Measurements from ENCODE around the gene MAD2L1BP.
"Not testable (repeated sequence)": the region's sequence is repeated elsewhere in the genome, so short reads cannot be mapped to it uniquely, and the experiment has no call there.

The MAD2L1BP gene, protein sequence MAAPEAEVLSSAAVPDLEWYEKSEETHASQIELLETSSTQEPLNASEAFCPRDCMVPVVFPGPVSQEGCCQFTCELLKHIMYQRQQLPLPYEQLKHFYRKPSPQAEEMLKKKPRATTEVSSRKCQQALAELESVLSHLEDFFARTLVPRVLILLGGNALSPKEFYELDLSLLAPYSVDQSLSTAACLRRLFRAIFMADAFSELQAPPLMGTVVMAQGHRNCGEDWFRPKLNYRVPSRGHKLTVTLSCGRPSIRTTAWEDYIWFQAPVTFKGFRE
- 9.2 to 14.0 (median 12.4) reads per million in 3 donors for total RNA-seq

DNA sequence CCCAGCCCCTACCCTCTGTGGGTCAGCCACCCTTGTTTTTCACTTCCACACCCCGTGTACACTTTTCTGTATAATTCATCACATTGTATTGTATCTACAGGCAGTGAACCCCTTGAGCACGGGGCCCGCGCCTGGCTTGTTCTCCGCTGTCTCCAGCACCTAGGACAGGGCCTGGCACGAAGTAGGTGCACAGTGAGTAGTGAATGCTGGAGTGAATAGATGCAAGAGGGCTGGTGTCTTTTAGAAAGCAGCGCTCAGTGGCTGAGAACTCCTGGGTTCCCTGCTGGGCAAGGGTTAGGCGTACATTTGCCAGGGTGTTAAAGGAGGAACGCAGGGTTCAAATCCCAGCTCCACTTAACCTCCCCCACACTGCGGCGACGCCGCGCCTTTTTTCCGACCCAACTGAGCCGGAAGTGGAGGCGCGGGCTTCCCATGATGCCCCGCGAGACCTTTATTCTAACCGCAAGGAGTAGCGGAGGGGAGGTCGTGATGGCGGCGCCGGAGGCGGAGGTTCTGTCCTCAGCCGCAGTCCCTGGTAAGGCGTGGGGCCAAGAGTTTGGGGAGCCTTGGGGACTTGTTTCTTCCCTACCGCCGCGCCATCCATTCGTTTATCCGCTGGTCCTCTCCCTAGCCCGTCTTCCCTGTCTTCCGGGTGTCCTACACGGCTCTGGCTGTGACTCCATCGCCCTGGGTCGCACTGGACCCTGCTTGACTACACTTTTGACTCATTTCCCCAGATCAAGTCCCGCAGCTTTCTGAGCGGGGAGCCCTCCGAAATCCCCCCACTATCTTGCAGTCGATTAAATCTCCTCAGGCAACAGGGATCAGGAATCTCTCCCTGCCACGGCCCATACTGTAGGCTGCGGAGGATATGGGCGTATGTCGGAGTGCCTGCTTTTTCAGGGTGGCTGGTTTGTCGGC lies at the start of gene MAD2L1BP:
MAD2L1BP (plus strand) TSS at position 454 of the 921 bp plus-strand sequence; CDS start at position 490, 36 bp downstream.
- peak; percentile 72 to 79 (median 75) for DNase-seq

DNA sequence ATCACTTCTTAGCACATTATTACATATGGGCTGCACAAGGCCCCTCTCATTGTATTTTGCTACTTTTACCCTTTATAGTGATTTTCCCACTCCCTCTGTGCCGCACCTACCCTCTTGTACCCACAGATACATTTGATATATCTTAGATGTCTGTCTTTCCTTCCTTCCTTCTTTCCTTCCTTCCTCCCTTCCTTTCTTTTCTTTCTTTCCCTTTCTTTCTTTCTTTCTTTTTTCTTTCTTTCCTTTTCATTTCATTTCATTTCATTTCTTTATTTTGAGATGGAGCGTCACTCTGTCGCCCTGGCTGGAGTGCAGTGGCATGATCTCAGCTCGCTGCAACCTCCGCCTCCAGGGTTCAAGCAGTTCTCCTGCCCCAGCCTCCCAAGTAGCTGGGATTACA lies 47.4 kb upstream of the MAD2L1BP start:
- Histone ChIP-seq H3K4me3 (ENCODE audit: insufficient read depth, low read depth, low read length, poor library complexity, severe bottlenecking) (no peak overlapping the region), H3K9me3 (ENCODE audit: control insufficient read depth, low read length) (no peaks in the 10 kb centered on the region), H3K4me1 (ENCODE audit: control insufficient read depth, insufficient read depth, low read length, poor library complexity, severe bottlenecking) (peaks cover 17% of the 10 kb centered on the region), H3K27ac (ENCODE audit: insufficient read depth, low read length, poor library complexity, severe bottlenecking) (no peak overlapping the region), H3K36me3 (ENCODE audit: control insufficient read depth, insufficient read depth, low read length) (peaks cover 27% of the 10 kb centered on the region), H3K27me3 (replicated peaks; ENCODE audit: control insufficient read depth, insufficient read depth, low read length, poor library complexity, severe bottlenecking) (no peaks in the 10 kb centered on the region)
- DNase-seq, result no peak

More for the DNA sequence above, at the start of gene MAD2L1BP:
- Histone ChIP-seq H3K4me3 (ENCODE audit: insufficient read depth, low read depth, low read length, poor library complexity, severe bottlenecking) (peak within 1 kb of the TSS; percentile 85), H3K27me3 (replicated peaks; ENCODE audit: control insufficient read depth, insufficient read depth, low read length, poor library complexity, severe bottlenecking) (no peaks in the 10 kb centered on the region), H3K36me3 (ENCODE audit: control insufficient read depth, insufficient read depth, low read length) (peaks cover 7% of the 10 kb centered on the region), H3K9me3 (ENCODE audit: control insufficient read depth, low read length) (no peaks in the 10 kb centered on the region), H3K4me1 (ENCODE audit: control insufficient read depth, insufficient read depth, low read length, poor library complexity, severe bottlenecking) (peaks cover 25% of the 10 kb centered on the region), H3K27ac (ENCODE audit: insufficient read depth, low read length, poor library complexity, severe bottlenecking) (peak within 1 kb of the TSS; percentile 75)

DNA sequence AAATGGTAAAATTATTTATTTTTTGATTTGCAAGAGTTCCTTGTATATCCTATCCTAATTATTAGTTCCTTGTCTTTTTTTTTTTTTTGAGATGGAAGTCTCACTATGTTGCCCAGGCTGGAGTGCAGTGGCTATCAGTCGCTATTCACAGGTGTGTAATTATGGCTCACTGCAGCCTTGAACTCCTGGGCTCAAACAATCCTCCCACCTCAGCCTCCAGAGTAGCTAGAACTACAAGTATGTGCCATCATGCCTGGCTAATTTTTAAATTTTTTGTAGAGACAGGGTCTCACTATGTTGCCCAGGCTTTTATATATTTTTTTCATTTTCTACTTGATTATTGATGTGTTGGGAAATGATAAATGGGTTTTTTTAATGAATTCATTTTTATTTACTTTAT lies 46.1 kb upstream of the MAD2L1BP start:
- H3K4me3 ChIP-seq (ENCODE audit: insufficient read depth, low read depth, low read length, poor library complexity, severe bottlenecking), result not testable (repeated sequence)

DNA sequence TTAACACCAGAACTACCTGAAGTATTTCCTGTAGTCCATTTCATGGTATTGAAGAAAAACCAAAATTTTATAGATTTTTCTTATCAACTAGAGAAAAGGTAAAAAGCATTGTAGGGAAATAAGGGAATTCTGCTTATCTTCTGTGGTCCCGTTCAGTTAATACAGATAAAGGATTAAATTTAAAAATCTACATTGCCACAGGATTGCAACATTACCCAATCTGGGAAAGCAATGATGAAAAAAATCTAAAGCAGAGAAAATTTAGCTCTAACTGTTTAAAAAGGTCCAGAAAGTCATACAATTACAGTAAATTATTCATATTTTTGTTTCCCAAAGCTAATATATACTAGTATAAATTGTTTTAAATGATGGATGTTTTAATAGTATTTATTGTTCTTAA lies 41.7 kb upstream of the MAD2L1BP start:
- H3K36me3 ChIP-seq (ENCODE audit: control insufficient read depth, insufficient read depth, low read length), result peaks cover 16% of the 10 kb centered on the region
- H3K27ac ChIP-seq (ENCODE audit: insufficient read depth, low read length, poor library complexity, severe bottlenecking), result no peak overlapping the region
- no peaks in the 10 kb centered on the region for H3K27me3 ChIP-seq (replicated peaks; ENCODE audit: control insufficient read depth, insufficient read depth, low read length, poor library complexity, severe bottlenecking)
- no peaks in the 10 kb centered on the region for H3K4me1 ChIP-seq (ENCODE audit: control insufficient read depth, insufficient read depth, low read length, poor library complexity, severe bottlenecking)
- DNase-seq, result no peak
- no peak overlapping the region for H3K4me3 ChIP-seq (ENCODE audit: insufficient read depth, low read depth, low read length, poor library complexity, severe bottlenecking)
- H3K9me3 ChIP-seq (ENCODE audit: control insufficient read depth, low read length), result no peaks in the 10 kb centered on the region

More for the DNA sequence above, 46.1 kb upstream of the MAD2L1BP start:
- H3K36me3 ChIP-seq (ENCODE audit: control insufficient read depth, insufficient read depth, low read length), result peaks cover 23% of the 10 kb centered on the region
- H3K4me1 ChIP-seq (ENCODE audit: control insufficient read depth, insufficient read depth, low read length, poor library complexity, severe bottlenecking); DNase-seq; H3K27me3 ChIP-seq (replicated peaks; ENCODE audit: control insufficient read depth, insufficient read depth, low read length, poor library complexity, severe bottlenecking); H3K27ac ChIP-seq (ENCODE audit: insufficient read depth, low read length, poor library complexity, severe bottlenecking); H3K9me3 ChIP-seq (ENCODE audit: control insufficient read depth, low read length): not testable (repeated sequence)

DNA sequence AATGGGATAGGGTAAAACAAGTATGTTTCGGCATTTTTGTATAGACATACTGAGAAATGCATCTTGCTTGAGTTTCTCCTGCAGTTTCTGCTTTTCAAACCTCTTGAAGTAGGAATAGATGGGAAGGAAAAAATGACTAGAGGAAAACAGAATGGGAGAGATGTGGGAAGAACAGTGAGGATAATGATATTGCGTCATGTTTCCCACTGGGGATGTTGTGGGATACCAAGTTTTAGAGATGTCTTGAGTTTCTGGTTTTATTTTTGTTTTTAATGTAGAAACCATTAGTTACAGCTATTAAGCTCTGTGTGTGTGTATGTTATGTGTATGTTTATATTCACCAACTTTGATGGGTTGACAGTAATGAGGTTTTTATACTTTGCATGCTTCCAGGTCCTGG lies 35.0 kb upstream of the MAD2L1BP start:
- Histone ChIP-seq H3K36me3 (ENCODE audit: control insufficient read depth, insufficient read depth, low read length) (peaks cover 34% of the 10 kb centered on the region), H3K4me3 (ENCODE audit: insufficient read depth, low read depth, low read length, poor library complexity, severe bottlenecking) (no peak overlapping the region), H3K27ac (ENCODE audit: insufficient read depth, low read length, poor library complexity, severe bottlenecking) (no peak overlapping the region), H3K9me3 (ENCODE audit: control insufficient read depth, low read length) (no peaks in the 10 kb centered on the region), H3K4me1 (ENCODE audit: control insufficient read depth, insufficient read depth, low read length, poor library complexity, severe bottlenecking) (no peaks in the 10 kb centered on the region), H3K27me3 (replicated peaks; ENCODE audit: control insufficient read depth, insufficient read depth, low read length, poor library complexity, severe bottlenecking) (no peaks in the 10 kb centered on the region)
- no peak for DNase-seq

DNA sequence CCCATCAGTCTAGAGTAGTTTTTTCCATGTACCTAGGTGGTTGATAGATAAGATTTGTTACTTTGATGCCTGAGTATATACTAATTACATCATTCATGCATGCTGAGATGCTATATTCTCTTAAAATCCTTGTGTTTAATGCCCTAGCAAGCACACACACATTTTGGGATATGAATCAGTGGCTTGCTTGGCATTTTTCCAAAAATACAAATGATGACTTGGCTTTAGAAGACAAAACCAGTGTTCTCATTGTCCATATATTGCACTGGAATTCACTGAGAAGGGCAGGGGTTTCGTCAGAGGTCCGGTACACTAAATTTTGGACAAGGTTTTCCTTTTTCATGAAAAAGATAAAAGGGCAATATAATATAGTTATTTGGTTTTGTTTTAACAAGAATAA lies 31.5 kb upstream of the MAD2L1BP start:
- Histone ChIP-seq H3K4me1 (ENCODE audit: control insufficient read depth, insufficient read depth, low read length, poor library complexity, severe bottlenecking) (no peaks in the 10 kb centered on the region), H3K36me3 (ENCODE audit: control insufficient read depth, insufficient read depth, low read length) (peaks cover 25% of the 10 kb centered on the region), H3K9me3 (ENCODE audit: control insufficient read depth, low read length) (no peaks in the 10 kb centered on the region), H3K4me3 (ENCODE audit: insufficient read depth, low read depth, low read length, poor library complexity, severe bottlenecking) (no peak overlapping the region), H3K27ac (ENCODE audit: insufficient read depth, low read length, poor library complexity, severe bottlenecking) (no peak overlapping the region), H3K27me3 (replicated peaks; ENCODE audit: control insufficient read depth, insufficient read depth, low read length, poor library complexity, severe bottlenecking) (no peaks in the 10 kb centered on the region)
- no peak for DNase-seq

DNA sequence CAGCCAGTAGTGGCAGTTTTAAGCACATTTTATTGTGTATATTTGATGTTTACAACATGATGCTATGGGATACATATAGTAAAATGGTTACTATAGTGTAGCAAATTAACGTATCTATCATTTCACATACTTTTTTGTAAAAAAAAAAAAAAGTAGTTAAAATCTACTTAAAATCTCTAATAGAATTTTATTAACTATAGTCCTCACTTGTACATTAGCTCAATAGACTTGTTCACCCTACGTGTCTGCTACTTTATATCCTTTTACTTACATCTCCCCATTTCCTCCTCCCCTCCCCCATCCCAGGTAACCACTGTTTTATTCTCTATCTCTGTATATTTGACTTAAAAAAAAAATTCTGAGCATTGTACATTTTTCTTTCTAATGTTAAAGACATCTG lies 29.6 kb upstream of the MAD2L1BP start:
- Histone ChIP-seq H3K27me3 (replicated peaks; ENCODE audit: control insufficient read depth, insufficient read depth, low read length, poor library complexity, severe bottlenecking) (no peaks in the 10 kb centered on the region), H3K4me1 (ENCODE audit: control insufficient read depth, insufficient read depth, low read length, poor library complexity, severe bottlenecking) (no peaks in the 10 kb centered on the region), H3K9me3 (ENCODE audit: control insufficient read depth, low read length) (no peaks in the 10 kb centered on the region), H3K27ac (ENCODE audit: insufficient read depth, low read length, poor library complexity, severe bottlenecking) (no peak overlapping the region), H3K4me3 (ENCODE audit: insufficient read depth, low read depth, low read length, poor library complexity, severe bottlenecking) (no peak overlapping the region), H3K36me3 (ENCODE audit: control insufficient read depth, insufficient read depth, low read length) (peaks cover 33% of the 10 kb centered on the region)
- no peak for DNase-seq

DNA sequence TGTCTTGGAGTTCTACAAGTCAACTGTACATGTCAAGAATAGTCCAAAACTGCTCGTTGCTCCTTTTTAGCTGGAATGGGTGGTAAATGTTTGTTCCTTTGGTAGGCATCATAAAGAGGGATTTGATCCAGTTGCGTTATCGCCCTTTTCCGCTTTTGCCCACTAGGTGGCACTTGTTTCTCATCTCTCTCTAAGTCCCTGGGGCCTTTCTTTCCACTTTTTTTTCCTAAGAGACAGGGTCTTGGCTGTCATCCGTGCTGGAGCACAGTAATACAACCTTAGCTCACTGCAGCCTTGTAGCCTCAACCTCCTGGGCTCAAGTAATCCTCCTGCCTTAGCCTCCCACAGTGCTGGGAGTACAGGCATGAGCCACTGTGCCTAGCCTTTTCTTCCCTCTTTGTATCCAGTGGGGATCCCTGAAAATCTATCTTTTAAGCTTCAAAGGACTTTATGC lies 27.3 kb upstream of the MAD2L1BP start:
- H3K36me3 ChIP-seq (ENCODE audit: control insufficient read depth, insufficient read depth, low read length), result peaks cover 31% of the 10 kb centered on the region
- H3K4me1 ChIP-seq (ENCODE audit: control insufficient read depth, insufficient read depth, low read length, poor library complexity, severe bottlenecking), result no peaks in the 10 kb centered on the region
- H3K27ac ChIP-seq (ENCODE audit: insufficient read depth, low read length, poor library complexity, severe bottlenecking), result no peak overlapping the region
- DNase-seq, result peak in 2 of 3 donors; percentile 8 to 36
- H3K4me3 ChIP-seq (ENCODE audit: insufficient read depth, low read depth, low read length, poor library complexity, severe bottlenecking), result no peak overlapping the region
- no peaks in the 10 kb centered on the region for H3K9me3 ChIP-seq (ENCODE audit: control insufficient read depth, low read length)
- no peaks in the 10 kb centered on the region for H3K27me3 ChIP-seq (replicated peaks; ENCODE audit: control insufficient read depth, insufficient read depth, low read length, poor library complexity, severe bottlenecking)

DNA sequence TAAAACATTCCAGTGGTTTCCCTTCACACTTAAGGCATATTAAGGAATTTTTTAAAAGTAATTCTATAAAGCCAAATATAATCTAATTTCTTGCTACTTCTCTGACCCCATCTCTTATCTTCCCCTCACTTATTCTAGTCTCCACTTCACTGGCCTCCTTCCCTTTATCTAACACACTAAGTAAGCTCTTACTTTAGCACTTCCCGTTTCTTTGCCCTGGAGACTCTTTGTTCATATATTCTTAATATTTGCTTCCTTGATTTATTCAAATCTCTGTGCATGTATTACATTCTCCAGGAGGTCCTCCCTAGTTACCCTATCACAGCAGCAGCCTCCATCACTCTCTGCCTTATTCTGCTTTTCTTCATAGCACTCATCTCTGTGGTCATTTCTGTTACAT lies 26.8 kb upstream of the MAD2L1BP start:
- peaks cover 30% of the 10 kb centered on the region for H3K36me3 ChIP-seq (ENCODE audit: control insufficient read depth, insufficient read depth, low read length)
- DNase-seq, result no peak

DNA sequence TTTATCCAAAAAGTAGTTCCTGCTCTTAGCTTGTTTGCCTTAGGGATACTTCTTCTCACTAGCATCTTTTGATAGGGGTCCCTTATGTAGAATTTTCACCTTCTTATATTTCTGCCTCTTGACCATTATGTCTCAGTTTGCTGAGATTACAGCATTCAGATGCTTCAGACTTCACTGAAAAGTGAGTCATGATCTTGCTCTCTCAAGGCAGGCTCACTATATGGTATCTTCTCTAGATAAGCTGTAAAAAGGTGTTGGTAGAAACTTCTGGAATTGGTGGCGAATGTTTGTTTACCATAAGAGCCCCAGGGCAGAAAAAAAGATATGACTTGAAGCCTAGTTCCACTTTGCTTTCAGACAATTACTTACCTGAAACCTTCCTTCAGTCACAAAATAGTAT lies 26.2 kb upstream of the MAD2L1BP start:
- DNase-seq, result no peak
- peaks cover 30% of the 10 kb centered on the region for H3K36me3 ChIP-seq (ENCODE audit: control insufficient read depth, insufficient read depth, low read length)
- no peaks in the 10 kb centered on the region for H3K4me1 ChIP-seq (ENCODE audit: control insufficient read depth, insufficient read depth, low read length, poor library complexity, severe bottlenecking)
- no peaks in the 10 kb centered on the region for H3K9me3 ChIP-seq (ENCODE audit: control insufficient read depth, low read length)
- H3K27me3 ChIP-seq (replicated peaks; ENCODE audit: control insufficient read depth, insufficient read depth, low read length, poor library complexity, severe bottlenecking), result no peaks in the 10 kb centered on the region
- H3K27ac ChIP-seq (ENCODE audit: insufficient read depth, low read length, poor library complexity, severe bottlenecking), result no peak overlapping the region
- no peak overlapping the region for H3K4me3 ChIP-seq (ENCODE audit: insufficient read depth, low read depth, low read length, poor library complexity, severe bottlenecking)

More for the DNA sequence above, 26.8 kb upstream of the MAD2L1BP start:
- H3K4me3 ChIP-seq (ENCODE audit: insufficient read depth, low read depth, low read length, poor library complexity, severe bottlenecking), result no peak overlapping the region
- H3K27ac ChIP-seq (ENCODE audit: insufficient read depth, low read length, poor library complexity, severe bottlenecking), result no peak overlapping the region
- no peaks in the 10 kb centered on the region for H3K27me3 ChIP-seq (replicated peaks; ENCODE audit: control insufficient read depth, insufficient read depth, low read length, poor library complexity, severe bottlenecking)
- H3K4me1 ChIP-seq (ENCODE audit: control insufficient read depth, insufficient read depth, low read length, poor library complexity, severe bottlenecking), result no peaks in the 10 kb centered on the region
- no peaks in the 10 kb centered on the region for H3K9me3 ChIP-seq (ENCODE audit: control insufficient read depth, low read length)

All from effector memory CD4-positive, alpha-beta T cell (primary cell).